MM.1S (cell line): ENCODE measurements around the gene ZNF74.

Experiments
- EZH2 ChIP-seq: fragments of 300-600 bp; sonication (generic); optimal IDR thresholded peaks from 2 replicates; pipeline ENCODE3; 2017; ENCODE audit warnings: low read depth, mild to moderate bottlenecking, antibody characterized with exemption, low read length, mixed read lengths
- EZH2phosphoT487 ChIP-seq: fragments of 300-600 bp; sonication (generic); IDR thresholded peaks from 2 replicates; pipeline ENCODE4 v1.6.1; 2018; ENCODE audit warnings: antibody characterized with exemption, low read length
- TF ChIP-seq, protein P1 (sequence below): fragments of 300-600 bp; sonication (generic); IDR thresholded peaks from 2 replicates; pipeline ENCODE4 v1.5.1; 2016; ENCODE audit warnings: antibody characterized with exemption, low read length, mixed read lengths

- TF ChIP-seq EZH2, result no peak
- TF ChIP-seq, protein P1, sequence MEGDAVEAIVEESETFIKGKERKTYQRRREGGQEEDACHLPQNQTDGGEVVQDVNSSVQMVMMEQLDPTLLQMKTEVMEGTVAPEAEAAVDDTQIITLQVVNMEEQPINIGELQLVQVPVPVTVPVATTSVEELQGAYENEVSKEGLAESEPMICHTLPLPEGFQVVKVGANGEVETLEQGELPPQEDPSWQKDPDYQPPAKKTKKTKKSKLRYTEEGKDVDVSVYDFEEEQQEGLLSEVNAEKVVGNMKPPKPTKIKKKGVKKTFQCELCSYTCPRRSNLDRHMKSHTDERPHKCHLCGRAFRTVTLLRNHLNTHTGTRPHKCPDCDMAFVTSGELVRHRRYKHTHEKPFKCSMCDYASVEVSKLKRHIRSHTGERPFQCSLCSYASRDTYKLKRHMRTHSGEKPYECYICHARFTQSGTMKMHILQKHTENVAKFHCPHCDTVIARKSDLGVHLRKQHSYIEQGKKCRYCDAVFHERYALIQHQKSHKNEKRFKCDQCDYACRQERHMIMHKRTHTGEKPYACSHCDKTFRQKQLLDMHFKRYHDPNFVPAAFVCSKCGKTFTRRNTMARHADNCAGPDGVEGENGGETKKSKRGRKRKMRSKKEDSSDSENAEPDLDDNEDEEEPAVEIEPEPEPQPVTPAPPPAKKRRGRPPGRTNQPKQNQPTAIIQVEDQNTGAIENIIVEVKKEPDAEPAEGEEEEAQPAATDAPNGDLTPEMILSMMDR, result no peak
- no peak for TF ChIP-seq EZH2phosphoT487
Measured at GRCh38 chr22:20402960-20403778, 9.2 kb downstream of the ZNF74 start.
